ENCODE results near the gene DPYD. TPM values are rescaled to one million over a fixed set of nuclear protein-coding genes. Genes with fewer than 3 reads are reported as not detected.

The DPYD gene
- total and polyA plus RNA-seq, 10 of the 15 experiments (the other 5 are each of a cell fraction or from before 2014, with no cell fraction given): 5.7 to 23.8 (median 10.2) TPM

- TF ChIP-seq NR2C1 (IDR thresholded peaks at IDR 0.05): no peak
- no peak for TF ChIP-seq EED (IDR thresholded peaks at IDR 0.05; ENCODE audit: low read depth)
- no peak for TF ChIP-seq SREBF1 (IDR thresholded peaks at IDR 0.05; ENCODE audit: low read length)
- TF ChIP-seq, protein P1, sequence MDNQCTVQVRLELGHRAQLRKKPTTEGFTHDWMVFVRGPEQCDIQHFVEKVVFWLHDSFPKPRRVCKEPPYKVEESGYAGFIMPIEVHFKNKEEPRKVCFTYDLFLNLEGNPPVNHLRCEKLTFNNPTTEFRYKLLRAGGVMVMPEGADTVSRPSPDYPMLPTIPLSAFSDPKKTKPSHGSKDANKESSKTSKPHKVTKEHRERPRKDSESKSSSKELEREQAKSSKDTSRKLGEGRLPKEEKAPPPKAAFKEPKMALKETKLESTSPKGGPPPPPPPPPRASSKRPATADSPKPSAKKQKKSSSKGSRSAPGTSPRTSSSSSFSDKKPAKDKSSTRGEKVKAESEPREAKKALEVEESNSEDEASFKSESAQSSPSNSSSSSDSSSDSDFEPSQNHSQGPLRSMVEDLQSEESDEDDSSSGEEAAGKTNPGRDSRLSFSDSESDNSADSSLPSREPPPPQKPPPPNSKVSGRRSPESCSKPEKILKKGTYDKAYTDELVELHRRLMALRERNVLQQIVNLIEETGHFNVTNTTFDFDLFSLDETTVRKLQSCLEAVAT (IDR thresholded peaks at IDR 0.05): no peak
- TF ChIP-seq ZZZ3 (IDR thresholded peaks at IDR 0.05; ENCODE audit: control insufficient read depth, insufficient read length, low read depth): no peak
- TF ChIP-seq ZBTB4 (CRISPR knock-in tag; IDR thresholded peaks at IDR 0.05): no peak
- TF ChIP-seq YBX1 (IDR thresholded peaks at IDR 0.05): no peak
- TF ChIP-seq FOS (IDR thresholded peaks at IDR 0.05; ENCODE audit: borderline replicate concordance, extremely low read depth, insufficient read length): no peak
These were observed 421.2 kb downstream of the DPYD start (continued) for GRCh38 chr1:97499667-97500066.

DNA sequence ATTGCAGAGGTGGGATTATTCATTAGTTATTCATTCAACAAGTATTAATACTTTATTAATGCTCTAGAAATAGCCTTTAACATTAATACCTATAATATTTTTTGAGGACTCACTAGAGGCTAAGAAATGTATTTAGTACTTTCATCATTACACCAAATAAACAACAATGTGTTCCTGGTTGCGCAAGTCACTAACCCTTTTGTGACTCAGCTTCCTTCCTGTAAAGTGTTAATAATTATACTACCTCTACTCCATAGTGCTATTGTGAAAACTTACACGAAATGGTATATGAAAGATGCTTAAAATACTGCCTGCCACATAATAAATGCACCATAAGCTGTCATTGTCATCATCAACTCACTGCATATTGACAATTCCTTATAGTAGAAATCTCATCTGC lies 431.0 kb downstream of the DPYD start:
- H3K36me3 ChIP-seq (ENCODE audit: control insufficient read depth in 2 of 2, insufficient read depth in 2 of 2, low read length in 1 of 2): no peaks in the 10 kb centered on the region
- CTCF ChIA-PET: interaction anchor here (1.0 kb wide), 1 partner anchor 15 kb away, joined by 4 read pairs; no protein-coding TSS in a partner anchor
- no peak overlapping the region for H3K4me3 ChIP-seq
- no TSS peak for BruUV-seq (replicated peaks)
- no peak for FAIRE-seq
- no peaks in the 10 kb centered on the region for H3K79me2 ChIP-seq (ENCODE audit: control insufficient read depth, insufficient read depth, low read length)
- RAD21 ChIA-PET (ENCODE audit: unreplicated experiment): interaction anchor here (1.0 to 1.2 kb wide), 2 partner anchors 16 to 161 kb away, joined by 3 read pairs; no protein-coding TSS in a partner anchor
- H3K27ac ChIP-seq (ENCODE audit: control insufficient read depth, insufficient read depth): no peak overlapping the region
- POLR2A ChIA-PET: no interaction called here
- H2AFZ ChIP-seq (ENCODE audit: control insufficient read depth, low read depth, low read length): no peak overlapping the region
- no peak for DNase-seq (ENCODE audit: low read depth, low spot score)
- H3K4me2 ChIP-seq (ENCODE audit: control insufficient read depth, insufficient read depth): no peak overlapping the region
- SMC1A ChIA-PET (ENCODE audit: uncharacterized antibody, unreplicated experiment): interaction anchor here (3.2 kb wide), 1 partner anchor 15 kb away, joined by 15 read pairs; no protein-coding TSS in a partner anchor
- TF ChIP-seq TARDBP (IDR thresholded peaks at IDR 0.05; ENCODE audit: borderline replicate concordance): no peak
- TF ChIP-seq CEBPB (IDR thresholded peaks at IDR 0.05; ENCODE audit: borderline replicate concordance in 1 of 2, low read depth in 2 of 2, low read length in 2 of 2): peak in 1 of 2 experiments; percentile 23; a peak in 1 of 4 replicates
- no peak for TF ChIP-seq RAD51 (IDR thresholded peaks at IDR 0.05)
- TF ChIP-seq WRNIP1 (IDR thresholded peaks at IDR 0.05; ENCODE audit: borderline replicate concordance, low read depth, low read length): no peak
- TF ChIP-seq RBBP5 (conservative IDR thresholded peaks at IDR 0.05): no peak
- peak; percentile 85 for ATAC-seq
- H4K20me1 ChIP-seq (ENCODE audit: control insufficient read depth, insufficient read depth): no peaks in the 10 kb centered on the region
- H3K9ac ChIP-seq (ENCODE audit: control insufficient read depth, insufficient read depth, low read length): no peak overlapping the region
- H3K9me3 ChIP-seq (replicated peaks; ENCODE audit: control insufficient read depth, insufficient read depth, low read length): no peaks in the 10 kb centered on the region; the same call in 2 of the 3 replicates
- no peaks in the 10 kb centered on the region for H3K27me3 ChIP-seq (replicated peaks in 1 of 2; ENCODE audit: control insufficient read depth in 2 of 2, insufficient read depth in 2 of 2, low read length in 1 of 2)
- H3K4me1 ChIP-seq (ENCODE audit: control insufficient read depth, insufficient read depth, low read length): no peaks in the 10 kb centered on the region
- WGBS (ENCODE audit: insufficient coverage, insufficient replicate concordance, low lambda C conversion rate, missing lambda C conversion rate): 3% methylated on average over 2 of the region's 2 CpGs
- in situ Hi-C loops (cut with MboI): no loop called here
- intact Hi-C loops (cut with micrococcal nuclease; ENCODE audit: unreplicated experiment): no loop called here

Data from GM12878 (cell line).